CD4-positive, alpha-beta T cell treated with Interleukin-6 for 4 hours (primary cell): ENCODE results near the gene A2M.

Experiments used
- DNase-seq: peaks from one replicate; pipeline ENCODE4 v3.0.0-alpha.2; 2020; ENCODE audit warnings: mixed read lengths

A2M gene

DNA sequence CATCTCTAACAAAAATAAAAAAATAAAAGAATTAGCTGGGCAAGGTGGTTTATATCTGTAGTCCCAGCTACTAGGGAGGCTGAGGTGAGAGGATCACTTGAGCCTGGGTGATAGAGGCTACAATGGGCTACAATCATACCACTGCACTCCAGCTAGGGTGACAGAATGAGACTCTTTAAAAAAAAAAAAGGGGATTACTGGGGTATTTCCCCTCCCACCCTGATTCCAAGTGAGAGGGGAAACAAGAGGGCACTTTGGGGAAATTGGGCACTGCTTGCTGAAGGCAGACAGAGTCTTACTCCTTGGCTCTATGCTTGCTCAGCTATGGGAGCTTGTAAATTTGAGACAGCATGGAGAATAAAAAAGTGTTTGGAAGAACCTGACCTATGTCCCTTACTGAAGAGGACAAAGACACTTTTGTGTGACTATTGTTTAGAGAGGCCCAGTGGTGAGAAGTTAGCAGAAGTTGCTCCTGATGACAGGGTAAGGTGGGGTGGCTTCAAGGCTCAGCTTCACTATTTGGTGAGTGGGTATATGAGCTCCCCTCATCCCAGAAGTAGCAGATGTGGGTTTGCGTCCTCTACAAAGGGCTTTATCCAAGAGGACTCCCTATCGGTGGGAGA is 82.3 kb downstream of the A2M start:
- DNase-seq, result no peak

DNA sequence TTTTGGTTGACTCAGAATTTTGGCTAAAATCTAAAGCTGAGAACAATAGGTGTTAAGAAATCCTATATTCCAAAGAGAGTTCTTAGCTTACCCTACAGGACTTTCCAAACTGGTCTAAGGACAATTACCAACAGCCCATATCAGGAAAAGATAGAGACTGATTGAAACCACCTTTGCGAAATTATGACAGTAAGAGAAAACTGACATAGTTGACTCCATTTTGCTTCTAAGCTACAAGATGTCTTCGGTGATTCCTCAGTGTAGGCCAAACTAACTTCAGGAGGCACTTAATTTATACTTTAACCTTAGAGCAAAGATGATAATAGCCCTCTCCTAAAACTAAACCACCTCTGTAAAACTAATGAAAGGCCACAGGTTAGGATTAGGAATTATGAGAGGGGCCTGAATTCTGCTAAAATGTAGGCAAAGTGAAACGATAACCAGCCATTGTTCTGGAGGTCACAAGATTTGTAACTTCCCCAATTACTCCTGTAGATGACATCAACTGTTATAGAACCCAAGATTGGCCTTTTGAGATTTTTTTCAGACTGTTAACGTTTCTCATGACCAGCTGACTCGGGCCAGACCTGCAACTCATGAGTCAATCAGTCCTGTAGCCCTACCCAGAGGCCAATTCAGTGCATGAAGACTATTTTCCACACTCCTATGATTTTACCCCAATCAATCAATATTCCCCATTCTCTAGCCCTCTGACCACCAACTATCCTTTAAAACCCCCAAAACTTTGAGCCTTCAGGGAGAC is 83.3 kb downstream of the A2M start:
- no peak for DNase-seq

DNA sequence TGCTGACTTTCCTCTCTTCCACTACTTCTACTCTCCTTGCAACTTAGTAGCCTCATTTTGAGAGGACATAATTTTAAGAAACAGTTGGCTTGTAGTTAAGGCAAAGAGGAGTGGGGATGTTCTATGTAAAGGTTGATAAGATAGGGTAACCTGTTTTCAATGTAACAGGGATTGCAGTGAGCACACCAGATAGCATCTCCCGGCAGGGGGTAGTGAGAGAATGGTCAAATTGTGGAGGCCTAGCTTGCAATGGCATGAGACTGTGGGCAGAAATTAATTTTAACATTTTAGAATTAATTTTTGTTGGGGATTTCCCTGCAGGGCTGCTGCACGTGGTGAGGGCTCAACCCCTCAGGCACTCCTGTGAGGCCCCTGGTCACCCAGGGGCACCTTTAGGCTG is 84.9 kb downstream of the A2M start:
- DNase-seq, result no peak

DNA sequence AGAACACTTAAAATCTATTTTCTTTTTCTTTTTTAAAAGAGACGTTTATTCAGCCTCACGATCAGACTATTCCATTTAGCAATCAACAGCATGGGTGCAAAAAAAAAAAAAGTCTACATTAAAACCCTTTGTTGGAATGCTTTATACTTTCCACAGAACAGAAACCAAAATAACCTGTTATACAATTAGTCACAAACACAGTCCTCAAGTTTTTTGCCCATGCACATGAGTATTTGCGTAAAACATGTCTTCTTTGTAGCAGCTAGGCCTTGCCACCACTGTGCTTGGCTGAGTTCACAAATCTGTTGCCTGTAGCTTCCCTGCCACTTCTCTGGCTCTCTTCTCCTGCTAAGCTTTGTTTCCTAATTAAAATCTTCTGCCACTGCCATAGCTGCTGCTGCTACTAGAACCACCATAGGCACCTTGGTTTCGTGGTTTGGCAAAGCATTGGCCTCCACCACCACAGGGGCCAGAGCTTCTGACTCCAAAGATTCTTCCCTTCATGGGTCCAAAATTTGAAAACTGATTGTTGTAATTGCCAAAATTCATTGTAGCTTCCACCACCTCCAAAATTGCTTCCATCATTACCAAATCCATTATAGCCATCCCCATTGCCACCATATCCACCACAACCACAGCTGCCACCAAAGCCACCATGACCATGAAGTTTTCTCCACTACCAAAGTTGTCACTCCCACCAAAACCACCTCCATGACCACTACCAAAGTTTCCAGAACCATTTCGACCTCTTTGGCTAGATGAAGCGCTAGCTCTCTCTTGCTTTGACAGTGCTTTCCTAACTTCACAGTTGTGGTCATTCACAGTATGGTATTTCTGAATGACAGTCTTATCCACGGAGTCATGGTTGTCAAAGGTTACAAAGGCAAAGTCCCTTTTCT is 88.3 kb downstream of the A2M start:
- DNase-seq, result peak; percentile 14

DNA sequence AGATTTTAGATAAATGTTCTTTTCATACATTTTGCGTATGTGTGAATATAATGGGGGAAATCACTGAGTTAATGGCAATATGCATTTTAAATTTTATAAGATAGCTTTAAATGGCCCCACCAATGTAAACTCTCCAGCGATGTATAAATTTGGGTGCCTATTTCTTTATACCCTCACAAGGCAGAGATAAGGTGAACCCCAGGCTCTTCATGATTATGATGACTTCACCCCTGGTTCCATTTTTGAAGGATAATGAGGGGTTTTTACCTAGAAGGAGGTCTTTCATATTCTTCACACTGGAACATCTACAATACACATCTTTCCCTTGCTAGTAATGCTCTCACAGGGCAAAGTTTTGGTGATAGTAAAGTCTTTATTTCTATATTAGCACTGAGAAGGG is 91.2 kb downstream of the A2M start:
- DNase-seq, result no peak

DNA sequence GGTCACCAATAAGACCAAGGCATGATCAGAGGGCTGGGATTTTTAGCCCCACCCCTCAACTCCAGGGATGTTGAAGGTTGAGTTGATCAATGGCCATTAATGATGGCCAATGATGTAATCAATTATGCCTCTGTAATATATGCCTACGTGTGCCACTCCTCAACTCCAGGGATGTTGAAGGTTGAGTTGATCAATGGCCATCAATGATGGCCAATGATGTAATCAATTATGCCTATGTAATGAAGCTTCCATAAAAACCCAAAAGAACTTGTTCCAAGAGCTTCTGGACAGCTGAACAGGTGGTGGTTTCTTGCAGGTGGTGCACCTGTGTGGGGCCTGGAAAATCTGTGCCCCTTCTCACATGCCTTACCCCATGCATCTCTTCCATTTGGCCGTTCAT is 93.1 kb downstream of the A2M start:
- no peak for DNase-seq
